Measurements from ENCODE around the gene MYO7B.

The MYO7B gene

GRCh38 chr2:127638361-127639110 is 103.1 kb downstream of the MYO7B start:
- Histone ChIP-seq H3K36me3 (replicated peaks) (no peaks in the 10 kb centered on the region), H3K27ac (no peak overlapping the region), H3K4me3 (ENCODE audit: low read depth, low read length) (no peak overlapping the region), H3K27me3 (replicated peaks) (no peaks in the 10 kb centered on the region)
- TF ChIP-seq, protein P1, sequence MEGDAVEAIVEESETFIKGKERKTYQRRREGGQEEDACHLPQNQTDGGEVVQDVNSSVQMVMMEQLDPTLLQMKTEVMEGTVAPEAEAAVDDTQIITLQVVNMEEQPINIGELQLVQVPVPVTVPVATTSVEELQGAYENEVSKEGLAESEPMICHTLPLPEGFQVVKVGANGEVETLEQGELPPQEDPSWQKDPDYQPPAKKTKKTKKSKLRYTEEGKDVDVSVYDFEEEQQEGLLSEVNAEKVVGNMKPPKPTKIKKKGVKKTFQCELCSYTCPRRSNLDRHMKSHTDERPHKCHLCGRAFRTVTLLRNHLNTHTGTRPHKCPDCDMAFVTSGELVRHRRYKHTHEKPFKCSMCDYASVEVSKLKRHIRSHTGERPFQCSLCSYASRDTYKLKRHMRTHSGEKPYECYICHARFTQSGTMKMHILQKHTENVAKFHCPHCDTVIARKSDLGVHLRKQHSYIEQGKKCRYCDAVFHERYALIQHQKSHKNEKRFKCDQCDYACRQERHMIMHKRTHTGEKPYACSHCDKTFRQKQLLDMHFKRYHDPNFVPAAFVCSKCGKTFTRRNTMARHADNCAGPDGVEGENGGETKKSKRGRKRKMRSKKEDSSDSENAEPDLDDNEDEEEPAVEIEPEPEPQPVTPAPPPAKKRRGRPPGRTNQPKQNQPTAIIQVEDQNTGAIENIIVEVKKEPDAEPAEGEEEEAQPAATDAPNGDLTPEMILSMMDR (IDR thresholded peaks at IDR 0.05; ENCODE audit: low read depth, low read length, missing control alignments): no peak
- in situ Hi-C loops (cut with HindIII; ENCODE audit: low pct_ligation_motif_present, low sequenced_read_pairs): no loop called here
- no peak for DNase-seq

GRCh38 chr2:127639111-127639474 is 103.6 kb downstream of the MYO7B start:
- H3K27me3 ChIP-seq (replicated peaks): no peaks in the 10 kb centered on the region
- no peak overlapping the region for H3K27ac ChIP-seq
- no peak overlapping the region for H3K4me3 ChIP-seq (ENCODE audit: low read depth, low read length)
- H3K36me3 ChIP-seq (replicated peaks): no peaks in the 10 kb centered on the region
- in situ Hi-C loops (cut with HindIII; ENCODE audit: low pct_ligation_motif_present, low sequenced_read_pairs): no loop called here
- TF ChIP-seq, protein P1 (IDR thresholded peaks at IDR 0.05; ENCODE audit: low read depth, low read length, missing control alignments): no peak
- no peak for DNase-seq

DNA sequence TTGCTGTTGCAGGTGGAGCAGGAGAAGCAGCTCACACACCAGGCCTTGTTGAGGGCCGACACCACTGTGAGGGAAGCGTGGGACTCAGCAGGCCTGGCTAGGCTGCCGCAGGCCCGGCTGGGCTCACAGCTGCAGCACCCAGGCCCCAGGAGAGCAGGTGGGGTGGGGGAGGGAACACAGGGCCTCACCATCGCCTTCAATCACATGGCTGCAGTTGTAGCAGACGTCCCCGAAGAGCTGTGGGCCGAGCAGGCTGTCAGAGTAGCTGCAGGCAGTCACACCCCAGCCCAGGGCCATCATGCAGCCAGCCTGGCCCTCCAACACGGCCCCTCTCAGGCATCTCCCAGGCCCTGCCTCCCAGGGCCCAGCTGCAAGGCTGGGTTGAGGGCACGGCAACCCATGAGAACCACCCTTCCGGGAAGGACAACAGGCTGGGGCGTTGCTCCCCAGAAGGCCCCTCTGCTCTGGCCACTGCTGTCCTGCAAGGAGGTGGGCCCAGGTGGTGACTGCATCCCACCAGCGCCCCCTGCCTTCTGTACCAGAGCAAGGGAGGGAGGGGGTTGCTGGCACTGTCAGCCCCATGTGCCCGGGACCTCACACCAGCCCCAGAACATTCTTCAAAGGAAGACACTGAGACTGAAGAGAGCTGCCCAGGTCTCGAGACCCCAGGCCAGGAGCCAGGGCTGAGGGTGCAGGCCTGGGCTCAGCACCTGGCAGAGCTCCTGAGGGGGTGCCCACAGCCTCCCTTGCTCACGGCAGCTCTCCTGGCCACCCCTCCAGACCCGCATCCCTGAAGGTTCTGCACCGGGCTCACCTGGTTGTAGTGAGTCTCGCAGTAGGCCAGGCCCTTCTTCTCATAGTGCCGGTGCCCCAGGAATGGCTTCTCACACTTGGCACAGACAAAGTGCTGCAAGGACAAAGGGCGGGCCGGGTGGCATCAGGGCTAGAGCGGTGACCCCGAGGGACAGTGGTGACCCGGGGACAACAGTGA is 104.9 kb downstream of the MYO7B start:
- TF ChIP-seq, protein P1 (IDR thresholded peaks at IDR 0.05; ENCODE audit: low read depth, low read length, missing control alignments): peak; percentile 49
- Histone ChIP-seq H3K36me3 (replicated peaks) (no peaks in the 10 kb centered on the region), H3K27me3 (replicated peaks) (no peaks in the 10 kb centered on the region), H3K4me3 (ENCODE audit: low read depth, low read length) (no peak overlapping the region), H3K27ac (no peak overlapping the region)
- DNase-seq: no peak
- in situ Hi-C loops (cut with HindIII; ENCODE audit: low pct_ligation_motif_present, low sequenced_read_pairs): no loop called here

DNA sequence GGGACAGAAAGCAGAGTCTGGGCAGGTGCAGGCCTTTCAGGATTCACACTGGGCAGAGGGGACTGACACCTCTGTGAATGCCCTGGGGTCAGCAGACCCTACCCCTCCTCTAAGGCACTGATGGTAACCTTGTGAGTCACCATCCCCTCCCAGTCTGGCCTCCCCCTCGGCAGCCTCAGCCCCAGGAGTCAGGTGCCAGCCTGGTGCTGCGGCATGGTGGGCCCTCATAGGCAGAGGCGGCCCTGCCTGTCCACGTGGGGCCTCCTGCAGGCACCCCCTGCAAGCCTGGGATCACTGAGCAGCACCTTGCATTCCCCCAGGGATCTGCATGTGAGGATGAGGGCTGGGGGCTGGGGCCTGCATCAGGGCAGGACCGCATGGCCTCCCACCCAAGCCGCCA is 105.7 kb downstream of the MYO7B start:
- Histone ChIP-seq H3K27me3 (replicated peaks) (no peaks in the 10 kb centered on the region), H3K36me3 (replicated peaks) (no peaks in the 10 kb centered on the region), H3K27ac (no peak overlapping the region), H3K4me3 (ENCODE audit: low read depth, low read length) (no peak overlapping the region)
- no peak for DNase-seq
- in situ Hi-C loops (cut with HindIII; ENCODE audit: low pct_ligation_motif_present, low sequenced_read_pairs): no loop called here
- TF ChIP-seq, protein P1 (IDR thresholded peaks at IDR 0.05; ENCODE audit: low read depth, low read length, missing control alignments): no peak

DNA sequence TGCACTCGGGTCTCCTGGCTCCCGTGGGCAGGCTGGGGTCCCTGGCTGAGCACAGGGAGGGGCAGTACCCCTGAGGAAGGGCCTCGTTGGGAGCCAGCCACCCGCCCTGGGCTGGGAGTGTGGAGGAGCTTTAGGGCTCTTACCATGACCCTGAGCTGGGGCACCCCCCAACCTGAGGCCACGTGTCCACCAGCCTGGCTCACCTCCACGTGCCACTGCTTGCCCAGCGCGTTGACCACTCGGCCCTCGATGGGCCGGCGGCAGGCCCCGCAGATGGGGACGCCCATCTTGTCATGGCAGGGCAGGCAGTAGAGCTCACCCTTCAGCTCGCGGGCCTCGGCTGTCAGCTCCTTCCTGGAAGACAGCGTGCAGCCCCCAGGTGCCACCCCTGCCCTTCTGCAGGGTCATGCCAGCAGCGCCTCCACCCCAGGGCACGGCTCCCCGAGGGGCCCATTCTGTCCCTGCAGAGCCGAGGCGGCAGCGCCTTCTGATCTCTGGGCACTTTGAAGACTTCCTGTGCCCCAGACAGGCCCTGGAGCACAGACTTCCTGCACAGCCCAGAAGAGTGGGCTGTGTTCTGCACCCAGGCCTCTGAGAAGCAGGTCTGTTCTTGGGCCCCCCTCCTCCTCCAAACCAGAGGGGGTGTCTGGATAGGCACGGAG is 106.5 kb downstream of the MYO7B start:
- Histone ChIP-seq H3K27ac (no peak overlapping the region), H3K27me3 (replicated peaks) (no peaks in the 10 kb centered on the region), H3K36me3 (replicated peaks) (no peaks in the 10 kb centered on the region), H3K4me3 (ENCODE audit: low read depth, low read length) (no peak overlapping the region)
- in situ Hi-C loops (cut with HindIII; ENCODE audit: low pct_ligation_motif_present, low sequenced_read_pairs): no loop called here
- no peak for DNase-seq
- TF ChIP-seq, protein P1 (IDR thresholded peaks at IDR 0.05; ENCODE audit: low read depth, low read length, missing control alignments): no peak

Data from brain microvascular endothelial cell (primary cell).